HL-60 (cell line): ENCODE data around the gene GUCY1A2.

ENCODE experiments used
- CTCF ChIP-seq: IDR thresholded peaks from one replicate; pipeline ENCODE4 v1.5.1; 2011; ENCODE audit warnings: low read length, control low read depth, inconsistent platforms; ENCODE audit not compliant: insufficient read depth
- POLR2AphosphoS5 ChIP-seq: IDR thresholded peaks from 2 replicates; pipeline ENCODE4 v1.6.1; 2012; ENCODE audit warnings: low read depth
- SPI1 ChIP-seq: IDR thresholded peaks from 2 replicates; pipeline ENCODE4 v1.6.1; 2012; ENCODE audit warnings: low read depth, mild to moderate bottlenecking, borderline replicate concordance

GRCh38 chr11:106971864-106972263 lies 46.4 kb downstream of the GUCY1A2 start:
- no peak for TF ChIP-seq POLR2AphosphoS5
- TF ChIP-seq SPI1 = no peak
- TF ChIP-seq CTCF = no peak
